ENCODE data around the gene CPSF3. TPM values are rescaled to one million over a fixed set of nuclear protein-coding genes. Genes with fewer than 3 reads are reported as not detected.

CPSF3 gene
- total and polyA plus RNA-seq, 2 of the 13 experiments (the other 11 are each of a cell fraction or from before 2014, with no cell fraction given), result 19.8 to 93.0 TPM

GRCh38 chr2:9423100-9423921 lies at the start of gene CPSF3, which contains the start of gene ITGB1BP1 (continued):
- TF ChIP-seq, protein P1, sequence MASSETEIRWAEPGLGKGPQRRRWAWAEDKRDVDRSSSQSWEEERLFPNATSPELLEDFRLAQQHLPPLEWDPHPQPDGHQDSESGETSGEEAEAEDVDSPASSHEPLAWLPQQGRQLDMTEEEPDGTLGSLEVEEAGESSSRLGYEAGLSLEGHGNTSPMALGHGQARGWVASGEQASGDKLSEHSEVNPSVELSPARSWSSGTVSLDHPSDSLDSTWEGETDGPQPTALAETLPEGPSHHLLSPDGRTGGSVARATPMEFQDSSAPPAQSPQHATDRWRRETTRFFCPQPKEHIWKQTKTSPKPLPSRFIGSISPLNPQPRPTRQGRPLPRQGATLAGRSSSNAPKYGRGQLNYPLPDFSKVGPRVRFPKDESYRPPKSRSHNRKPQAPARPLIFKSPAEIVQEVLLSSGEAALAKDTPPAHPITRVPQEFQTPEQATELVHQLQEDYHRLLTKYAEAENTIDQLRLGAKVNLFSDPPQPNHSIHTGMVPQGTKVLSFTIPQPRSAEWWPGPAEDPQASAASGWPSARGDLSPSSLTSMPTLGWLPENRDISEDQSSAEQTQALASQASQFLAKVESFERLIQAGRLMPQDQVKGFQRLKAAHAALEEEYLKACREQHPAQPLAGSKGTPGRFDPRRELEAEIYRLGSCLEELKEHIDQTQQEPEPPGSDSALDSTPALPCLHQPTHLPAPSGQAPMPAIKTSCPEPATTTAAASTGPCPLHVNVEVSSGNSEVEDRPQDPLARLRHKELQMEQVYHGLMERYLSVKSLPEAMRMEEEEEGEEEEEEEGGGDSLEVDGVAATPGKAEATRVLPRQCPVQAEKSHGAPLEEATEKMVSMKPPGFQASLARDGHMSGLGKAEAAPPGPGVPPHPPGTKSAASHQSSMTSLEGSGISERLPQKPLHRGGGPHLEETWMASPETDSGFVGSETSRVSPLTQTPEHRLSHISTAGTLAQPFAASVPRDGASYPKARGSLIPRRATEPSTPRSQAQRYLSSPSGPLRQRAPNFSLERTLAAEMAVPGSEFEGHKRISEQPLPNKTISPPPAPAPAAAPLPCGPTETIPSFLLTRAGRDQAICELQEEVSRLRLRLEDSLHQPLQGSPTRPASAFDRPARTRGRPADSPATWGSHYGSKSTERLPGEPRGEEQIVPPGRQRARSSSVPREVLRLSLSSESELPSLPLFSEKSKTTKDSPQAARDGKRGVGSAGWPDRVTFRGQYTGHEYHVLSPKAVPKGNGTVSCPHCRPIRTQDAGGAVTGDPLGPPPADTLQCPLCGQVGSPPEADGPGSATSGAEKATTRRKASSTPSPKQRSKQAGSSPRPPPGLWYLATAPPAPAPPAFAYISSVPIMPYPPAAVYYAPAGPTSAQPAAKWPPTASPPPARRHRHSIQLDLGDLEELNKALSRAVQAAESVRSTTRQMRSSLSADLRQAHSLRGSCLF (CRISPR knock-in tag; IDR thresholded peaks at IDR 0.05; ENCODE audit: borderline replicate concordance), result no peak
- TF ChIP-seq ZNF335 (CRISPR knock-in tag; IDR thresholded peaks at IDR 0.05) (peak; percentile 38), AKAP8 (CRISPR knock-in tag; IDR thresholded peaks at IDR 0.05) (0 out of 2 replicates have a peak, but pooled peaks have one; percentile 43), ZBTB1 (CRISPR knock-in tag; IDR thresholded peaks at IDR 0.05; ENCODE audit: borderline replicate concordance) (no peak), MAF1 (CRISPR knock-in tag; IDR thresholded peaks at IDR 0.05; ENCODE audit: borderline replicate concordance) (peak; percentile 43; the same call in 1 of the 2 replicates)
- TF ChIP-seq, protein P2, sequence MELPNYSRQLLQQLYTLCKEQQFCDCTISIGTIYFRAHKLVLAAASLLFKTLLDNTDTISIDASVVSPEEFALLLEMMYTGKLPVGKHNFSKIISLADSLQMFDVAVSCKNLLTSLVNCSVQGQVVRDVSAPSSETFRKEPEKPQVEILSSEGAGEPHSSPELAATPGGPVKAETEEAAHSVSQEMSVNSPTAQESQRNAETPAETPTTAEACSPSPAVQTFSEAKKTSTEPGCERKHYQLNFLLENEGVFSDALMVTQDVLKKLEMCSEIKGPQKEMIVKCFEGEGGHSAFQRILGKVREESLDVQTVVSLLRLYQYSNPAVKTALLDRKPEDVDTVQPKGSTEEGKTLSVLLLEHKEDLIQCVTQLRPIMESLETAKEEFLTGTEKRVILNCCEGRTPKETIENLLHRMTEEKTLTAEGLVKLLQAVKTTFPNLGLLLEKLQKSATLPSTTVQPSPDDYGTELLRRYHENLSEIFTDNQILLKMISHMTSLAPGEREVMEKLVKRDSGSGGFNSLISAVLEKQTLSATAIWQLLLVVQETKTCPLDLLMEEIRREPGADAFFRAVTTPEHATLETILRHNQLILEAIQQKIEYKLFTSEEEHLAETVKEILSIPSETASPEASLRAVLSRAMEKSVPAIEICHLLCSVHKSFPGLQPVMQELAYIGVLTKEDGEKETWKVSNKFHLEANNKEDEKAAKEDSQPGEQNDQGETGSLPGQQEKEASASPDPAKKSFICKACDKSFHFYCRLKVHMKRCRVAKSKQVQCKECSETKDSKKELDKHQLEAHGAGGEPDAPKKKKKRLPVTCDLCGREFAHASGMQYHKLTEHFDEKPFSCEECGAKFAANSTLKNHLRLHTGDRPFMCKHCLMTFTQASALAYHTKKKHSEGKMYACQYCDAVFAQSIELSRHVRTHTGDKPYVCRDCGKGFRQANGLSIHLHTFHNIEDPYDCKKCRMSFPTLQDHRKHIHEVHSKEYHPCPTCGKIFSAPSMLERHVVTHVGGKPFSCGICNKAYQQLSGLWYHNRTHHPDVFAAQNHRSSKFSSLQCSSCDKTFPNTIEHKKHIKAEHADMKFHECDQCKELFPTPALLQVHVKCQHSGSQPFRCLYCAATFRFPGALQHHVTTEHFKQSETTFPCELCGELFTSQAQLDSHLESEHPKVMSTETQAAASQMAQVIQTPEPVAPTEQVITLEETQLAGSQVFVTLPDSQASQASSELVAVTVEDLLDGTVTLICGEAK (IDR thresholded peaks at IDR 0.05), result peak; percentile 82
- TF ChIP-seq, protein P2 (CRISPR knock-in tag; IDR thresholded peaks at IDR 0.05), result peak; percentile 86
- TF ChIP-seq, protein P3, sequence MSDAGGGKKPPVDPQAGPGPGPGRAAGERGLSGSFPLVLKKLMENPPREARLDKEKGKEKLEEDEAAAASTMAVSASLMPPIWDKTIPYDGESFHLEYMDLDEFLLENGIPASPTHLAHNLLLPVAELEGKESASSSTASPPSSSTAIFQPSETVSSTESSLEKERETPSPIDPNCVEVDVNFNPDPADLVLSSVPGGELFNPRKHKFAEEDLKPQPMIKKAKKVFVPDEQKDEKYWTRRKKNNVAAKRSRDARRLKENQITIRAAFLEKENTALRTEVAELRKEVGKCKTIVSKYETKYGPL (CRISPR knock-in tag; IDR thresholded peaks at IDR 0.05), result no peak
- TF ChIP-seq, protein P4, sequence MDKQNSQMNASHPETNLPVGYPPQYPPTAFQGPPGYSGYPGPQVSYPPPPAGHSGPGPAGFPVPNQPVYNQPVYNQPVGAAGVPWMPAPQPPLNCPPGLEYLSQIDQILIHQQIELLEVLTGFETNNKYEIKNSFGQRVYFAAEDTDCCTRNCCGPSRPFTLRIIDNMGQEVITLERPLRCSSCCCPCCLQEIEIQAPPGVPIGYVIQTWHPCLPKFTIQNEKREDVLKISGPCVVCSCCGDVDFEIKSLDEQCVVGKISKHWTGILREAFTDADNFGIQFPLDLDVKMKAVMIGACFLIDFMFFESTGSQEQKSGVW (CRISPR knock-in tag; IDR thresholded peaks at IDR 0.05; ENCODE audit: borderline replicate concordance), result 0 out of 2 replicates have a peak, but pooled peaks have one; percentile 16
- TF ChIP-seq, protein P5, sequence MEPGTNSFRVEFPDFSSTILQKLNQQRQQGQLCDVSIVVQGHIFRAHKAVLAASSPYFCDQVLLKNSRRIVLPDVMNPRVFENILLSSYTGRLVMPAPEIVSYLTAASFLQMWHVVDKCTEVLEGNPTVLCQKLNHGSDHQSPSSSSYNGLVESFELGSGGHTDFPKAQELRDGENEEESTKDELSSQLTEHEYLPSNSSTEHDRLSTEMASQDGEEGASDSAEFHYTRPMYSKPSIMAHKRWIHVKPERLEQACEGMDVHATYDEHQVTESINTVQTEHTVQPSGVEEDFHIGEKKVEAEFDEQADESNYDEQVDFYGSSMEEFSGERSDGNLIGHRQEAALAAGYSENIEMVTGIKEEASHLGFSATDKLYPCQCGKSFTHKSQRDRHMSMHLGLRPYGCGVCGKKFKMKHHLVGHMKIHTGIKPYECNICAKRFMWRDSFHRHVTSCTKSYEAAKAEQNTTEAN (CRISPR knock-in tag; conservative IDR thresholded peaks at IDR 0.05), result peak; percentile 45; the same call in 1 of the 2 replicates
